HCT116 (cell line): ENCODE results near the gene DRD3. TPM values are rescaled to one million over a fixed set of nuclear protein-coding genes. Genes with fewer than 3 reads are reported as not detected.

Experiments
- ATAC-seq: fragments of 200-7000 bp; cut with Tn5 transposase; 2 replicates; pipeline ENCODE4 v1.9.1; 2020; ENCODE audit warnings: mild to moderate bottlenecking, moderate library complexity
- BruUV-seq: library from RNA; stranded (reverse); fragments of 400-500 nt; replicated peaks from 2 replicates; lab custom pipeline; 2021; lab: Mats Ljungman, UMichigan
- CTCF ChIA-PET: fragments of 300-600 bp; sonication (Branson Sonifier 250); formaldehyde crosslinking; loops from one replicate; lab custom pipeline; 2021; ENCODE audit warnings: antibody characterized with exemption; lab: Charles Lee
- POLR2A ChIA-PET: fragments of 300-600, 350-600 bp; sonication (Branson Sonifier 250); formaldehyde crosslinking; loops from one replicate; lab custom pipeline; 2021; ENCODE audit warnings: antibody characterized with exemption; lab: Charles Lee
- RAD21 ChIA-PET, 2 experiments: fragments of 300-600 bp; sonication (Branson Sonifier 250); formaldehyde crosslinking; loops; one replicate each; lab custom pipeline; 2023; ENCODE audit warnings: low total read pairs in 2 of 2; ENCODE audit not compliant: uncharacterized antibody in 2 of 2, unreplicated experiment in 2 of 2, low non-redundant PET in 1 of 2; lab: Charles Lee
- DNase-seq: peaks from one replicate; pipeline ENCODE4 v3.0.0-alpha.2; 2010; ENCODE audit warnings: low read depth, low spot score
- H2AFZ ChIP-seq: fragments of 200-600 bp; shearing (Covaris generic), sonication (generic); 2 replicates; pipeline ENCODE4 v1.6.1; 2017; ENCODE audit warnings: low read depth, mixed run types, mixed read lengths, antibody characterized with exemption, low read length; ENCODE audit not compliant: poor library complexity, severe bottlenecking
- H3K27ac ChIP-seq: 2 replicates; pipeline ENCODE4 v1.5.1; 2012; ENCODE audit warnings: low read depth, low read length
- H3K27me3 ChIP-seq: fragments of 200-600 bp; sonication (generic); 2 replicates; pipeline ENCODE4 v1.6.1; 2016; ENCODE audit warnings: mixed run types, low read length, mixed read lengths; ENCODE audit not compliant: insufficient read depth
- H3K36me3 ChIP-seq, 2 experiments: fragments of 200-500 bp in 1 of 2; fragments of 200-600 bp in 1 of 2; sonication (Bioruptor generic) in 1 of 2; sonication (generic) in 1 of 2; 2 replicates each; pipeline versions ENCODE4 v1.5.1 to v1.6.1; 2014 to 2016; ENCODE audit warnings: low read length in 2 of 2, inconsistent platforms in 1 of 2, mixed read lengths in 1 of 2, mixed run types in 1 of 2; ENCODE audit not compliant: insufficient read depth in 2 of 2, control insufficient read depth in 1 of 2
- H3K4me1 ChIP-seq, 2 experiments: fragments of 200-600 bp in 1 of 2; sonication (generic) in 1 of 2; 2 replicates each; pipeline versions ENCODE4 v1.5.1 to v1.6.1; 2012 to 2017; ENCODE audit warnings: low read length in 2 of 2, inconsistent platforms in 1 of 2, mild to moderate bottlenecking in 1 of 2, mixed read lengths in 1 of 2, mixed run types in 1 of 2, moderate library complexity in 1 of 2; ENCODE audit not compliant: insufficient read depth in 2 of 2, control insufficient read depth in 1 of 2
- H3K4me2 ChIP-seq: fragments of 200-600 bp; sonication (generic); 2 replicates; pipeline ENCODE4 v1.6.1; 2017; ENCODE audit warnings: mixed run types, low read length, mixed read lengths
- H3K4me3 ChIP-seq, 2 experiments: fragments of 200-600 bp in 1 of 2; sonication (generic) in 1 of 2; replicated peaks in 1 of 2; 2 replicates each; pipeline ENCODE4 v1.5.1; 2011 to 2016; ENCODE audit warnings: low read length in 2 of 2, control low read depth in 1 of 2, low read depth in 1 of 2, mild to moderate bottlenecking in 1 of 2, mixed read lengths in 1 of 2, mixed run types in 1 of 2
- H3K79me2 ChIP-seq: fragments of 200-600 bp; sonication (generic); 2 replicates; pipeline ENCODE4 v1.6.1; 2017; ENCODE audit warnings: mild to moderate bottlenecking, mixed run types, low read length, moderate library complexity, mixed read lengths; ENCODE audit not compliant: insufficient read depth
- H3K9ac ChIP-seq: fragments of 200-600 bp; sonication (generic); 2 replicates; pipeline ENCODE4 v1.6.1; 2016; ENCODE audit warnings: low read length, mixed read lengths
- H3K9me2 ChIP-seq: fragments of 200-600 bp; sonication (generic), shearing (Covaris generic); 2 replicates; pipeline ENCODE4 v1.6.1; 2017; ENCODE audit warnings: mixed run types, mild to moderate bottlenecking, moderate library complexity; ENCODE audit not compliant: insufficient read depth
- H3K9me3 ChIP-seq, 2 experiments: fragments of 200-500 bp in 1 of 2; fragments of 200-600 bp in 1 of 2; sonication (Bioruptor generic) in 1 of 2; sonication (generic) in 1 of 2; 2 replicates each; pipeline ENCODE4 v1.6.1; 2014 to 2017; ENCODE audit warnings: low read length in 2 of 2, mixed read lengths in 2 of 2, inconsistent platforms in 1 of 2, low read depth in 1 of 2, mild to moderate bottlenecking in 1 of 2, mixed run types in 1 of 2, moderate library complexity in 1 of 2; ENCODE audit not compliant: control insufficient read depth in 1 of 2, insufficient read depth in 1 of 2
- H4K20me1 ChIP-seq: fragments of 200-600 bp; sonication (generic), shearing (Covaris generic); 2 replicates; pipeline ENCODE4 v1.6.1; 2017; ENCODE audit warnings: mixed run types, mild to moderate bottlenecking, moderate library complexity; ENCODE audit not compliant: insufficient read depth
- ELF1 ChIP-seq: IDR thresholded peaks from 2 replicates; pipeline ENCODE4 v1.6.1; 2012; ENCODE audit warnings: low read depth, borderline replicate concordance
- FOSL1 ChIP-seq: IDR thresholded peaks from 2 replicates; pipeline ENCODE4 v1.6.1; 2012; ENCODE audit warnings: low read depth
- REST ChIP-seq: IDR thresholded peaks from 2 replicates; pipeline ENCODE4 v1.6.1; 2012; ENCODE audit warnings: low read depth
- SIN3A ChIP-seq: IDR thresholded peaks from 2 replicates; pipeline ENCODE4 v1.6.1; 2012; ENCODE audit warnings: low read depth
- SRF ChIP-seq: IDR thresholded peaks from 2 replicates; pipeline ENCODE4 v1.6.1; 2012; ENCODE audit warnings: low read depth
- YY1 ChIP-seq: IDR thresholded peaks from 2 replicates; pipeline ENCODE4 v1.6.1; 2011; ENCODE audit warnings: low read length, low read depth, moderate library complexity, mild to moderate bottlenecking; ENCODE audit not compliant: insufficient replicate concordance; ENCODE audit errors: extremely low read depth
- ZBTB33 ChIP-seq: IDR thresholded peaks from 2 replicates; pipeline ENCODE4 v1.6.1; 2011; ENCODE audit warnings: mild to moderate bottlenecking, low read length, moderate library complexity; ENCODE audit not compliant: insufficient replicate concordance; ENCODE audit errors: extremely low read depth
- intact Hi-C: fragments of 100-400 bp; cut with micrococcal nuclease; formaldehyde crosslinking; loops from 2 replicates; pipeline ENCODE4 v1.10.0; 2022
- total RNA-seq: library from RNA; stranded (reverse); gene quantifications from one replicate; pipeline ENCODE4 v1.2.1, GENCODE V29; 2021; ENCODE audit not compliant: unreplicated experiment

The DRD3 gene
- total RNA-seq, 1 experiment from 2014 or later = not detected

- Histone ChIP-seq H4K20me1 (no peaks in the 10 kb centered on the region), H3K4me1 (no peaks in the 10 kb centered on the region), H3K9me2 (no peaks in the 10 kb centered on the region; the same call in 1 of the 2 replicates), H2AFZ (no peak overlapping the region), H3K9me3 (no peaks in the 10 kb centered on the region), H3K27ac (no peak overlapping the region), H3K27me3 (peaks cover 11% of the 10 kb centered on the region; the same call in 1 of the 2 replicates), H3K79me2 (no peaks in the 10 kb centered on the region), H3K9ac (no peak overlapping the region), H3K4me3 (no peak overlapping the region), H3K36me3 (no peaks in the 10 kb centered on the region), H3K4me2 (no peak overlapping the region)
- ATAC-seq = no peak
- intact Hi-C loops = no loop called here
- POLR2A ChIA-PET = no interaction called here
- CTCF ChIA-PET = no interaction called here
- RAD21 ChIA-PET = no interaction called here
- TF ChIP-seq FOSL1 (no peak), SRF (no peak), ZBTB33 (no peak), YY1 (no peak), REST (no peak), ELF1 (no peak), SIN3A (no peak)
- no peak for DNase-seq
- BruUV-seq = no TSS peak
Measured at GRCh38 chr3:114212646-114213045, 33.8 kb upstream of the DRD3 start.
